GM12878 (cell line): ENCODE results near the gene BUB3.

Source experiments
- ATF2 ChIP-seq: IDR thresholded peaks from 2 replicates; pipeline ENCODE4 v1.6.1; 2012; ENCODE audit warnings: low read length, inconsistent platforms
- EP300 ChIP-seq, 2 experiments: fragments of 150-350 bp in 1 of 2; IDR thresholded peaks; 2 replicates each; pipeline ENCODE4 v1.6.1; 2011 to 2012; ENCODE audit warnings: low read depth in 2 of 2, low read length in 2 of 2, borderline replicate concordance in 1 of 2, improper control_type of control experiment in 1 of 2, inconsistent platforms in 1 of 2; ENCODE audit not compliant: control insufficient read depth in 1 of 2
- EZH2 ChIP-seq: IDR thresholded peaks from 2 replicates; pipeline ENCODE4 v1.6.1; 2012; ENCODE audit warnings: low read depth, mild to moderate bottlenecking, control low read depth, inconsistent platforms, low read length, borderline replicate concordance; ENCODE audit not compliant: control insufficient read depth
- GATAD2B ChIP-seq: fragments of 450-650 bp; conservative IDR thresholded peaks from 2 replicates; pipeline ENCODE4 v1.6.1; 2017; ENCODE audit warnings: low read depth, mild to moderate bottlenecking, moderate library complexity
- HCFC1 ChIP-seq: fragments of 150-350 bp; IDR thresholded peaks from 2 replicates; pipeline ENCODE4 v1.6.1; 2014; ENCODE audit warnings: low read length
- RUNX3 ChIP-seq: IDR thresholded peaks from 2 replicates; pipeline ENCODE4 v1.6.1; 2012; ENCODE audit warnings: low read length, inconsistent platforms
- USF2 ChIP-seq: IDR thresholded peaks from 2 replicates; pipeline ENCODE4 v1.6.1; 2011; ENCODE audit warnings: low read depth, low read length, improper control_type of control experiment, borderline replicate concordance
- TF ChIP-seq, protein P1 (sequence below), 3 experiments: IDR thresholded peaks in 2 of 3; conservative IDR thresholded peaks in 1 of 3; 2 replicates each; pipeline ENCODE4 v1.5.1; 2011; ENCODE audit warnings: low read depth in 3 of 3, low read length in 3 of 3, mild to moderate bottlenecking in 3 of 3, control low read depth in 2 of 3, moderate library complexity in 2 of 3, inconsistent platforms in 1 of 3, mixed read lengths in 1 of 3; ENCODE audit not compliant: control insufficient read depth in 2 of 3, insufficient read depth in 1 of 3; ENCODE audit errors: extremely low read depth in 1 of 3

DNA sequence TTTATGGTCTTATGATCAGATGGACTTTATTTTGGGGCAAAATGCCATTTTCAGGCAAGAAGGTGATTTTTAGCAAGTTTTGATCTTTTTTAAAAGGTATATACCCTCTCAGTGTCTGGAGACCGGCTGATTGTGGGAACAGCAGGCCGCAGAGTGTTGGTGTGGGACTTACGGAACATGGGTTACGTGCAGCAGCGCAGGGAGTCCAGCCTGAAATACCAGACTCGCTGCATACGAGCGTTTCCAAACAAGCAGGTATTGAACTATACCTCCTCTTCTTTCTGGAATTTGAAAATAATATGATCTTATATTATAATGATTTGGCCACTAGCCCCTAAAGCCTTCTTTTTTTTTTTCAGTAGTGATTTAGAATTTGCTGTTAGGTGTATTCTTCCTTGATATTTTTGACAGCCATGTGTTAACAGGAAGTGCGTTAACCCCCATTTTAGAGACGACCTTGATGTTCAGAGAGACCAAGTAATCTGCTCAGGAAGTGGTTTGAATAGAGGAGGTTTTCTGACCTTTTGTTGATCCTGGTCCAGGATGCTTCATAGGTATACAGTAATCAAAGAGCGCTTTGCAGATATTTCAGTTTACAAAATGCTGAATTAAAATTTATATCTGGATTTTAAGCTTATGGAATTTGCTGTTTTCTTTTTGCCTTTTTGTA is 6.2 kb downstream of the BUB3 start:
- TF ChIP-seq, protein P1, sequence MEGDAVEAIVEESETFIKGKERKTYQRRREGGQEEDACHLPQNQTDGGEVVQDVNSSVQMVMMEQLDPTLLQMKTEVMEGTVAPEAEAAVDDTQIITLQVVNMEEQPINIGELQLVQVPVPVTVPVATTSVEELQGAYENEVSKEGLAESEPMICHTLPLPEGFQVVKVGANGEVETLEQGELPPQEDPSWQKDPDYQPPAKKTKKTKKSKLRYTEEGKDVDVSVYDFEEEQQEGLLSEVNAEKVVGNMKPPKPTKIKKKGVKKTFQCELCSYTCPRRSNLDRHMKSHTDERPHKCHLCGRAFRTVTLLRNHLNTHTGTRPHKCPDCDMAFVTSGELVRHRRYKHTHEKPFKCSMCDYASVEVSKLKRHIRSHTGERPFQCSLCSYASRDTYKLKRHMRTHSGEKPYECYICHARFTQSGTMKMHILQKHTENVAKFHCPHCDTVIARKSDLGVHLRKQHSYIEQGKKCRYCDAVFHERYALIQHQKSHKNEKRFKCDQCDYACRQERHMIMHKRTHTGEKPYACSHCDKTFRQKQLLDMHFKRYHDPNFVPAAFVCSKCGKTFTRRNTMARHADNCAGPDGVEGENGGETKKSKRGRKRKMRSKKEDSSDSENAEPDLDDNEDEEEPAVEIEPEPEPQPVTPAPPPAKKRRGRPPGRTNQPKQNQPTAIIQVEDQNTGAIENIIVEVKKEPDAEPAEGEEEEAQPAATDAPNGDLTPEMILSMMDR (IDR thresholded peaks at IDR 0.05 in 2 of 3, conservative IDR thresholded peaks at IDR 0.05 in 1 of 3; ENCODE audit: control insufficient read depth in 2 of 3, extremely low read depth in 1 of 3, insufficient read depth in 1 of 3, low read depth in 3 of 3, low read length in 3 of 3): no peak
- no peak for TF ChIP-seq USF2
- TF ChIP-seq ATF2: no peak
- no peak for TF ChIP-seq RUNX3
- TF ChIP-seq EP300 (IDR thresholded peaks at IDR 0.05; ENCODE audit: borderline replicate concordance in 1 of 2, control insufficient read depth in 1 of 2, low read depth in 2 of 2, low read length in 2 of 2): no peak
- TF ChIP-seq EZH2: no peak
- TF ChIP-seq GATAD2B: no peak
- no peak for TF ChIP-seq HCFC1
